Retinal pigment epithelial cell (primary cell): ENCODE data around the gene FUBP3.

ENCODE experiments used
- DNase-seq: peaks from one replicate; pipeline ENCODE4 v3.0.0-alpha.2; 2010; ENCODE audit warnings: low read depth
- H3K4me3 ChIP-seq: 2 replicates; pipeline ENCODE4 v1.5.1; 2011; ENCODE audit warnings: mild to moderate bottlenecking, low read length, control low read depth, moderate library complexity
- TF ChIP-seq, protein P1 (sequence below): conservative IDR thresholded peaks from 2 replicates; pipeline ENCODE4 v1.5.1; 2011; ENCODE audit warnings: low read depth, low read length, control low read depth, inconsistent platforms

FUBP3 gene

GRCh38 chr9:130589754-130590153 is 10.4 kb downstream of the FUBP3 start:
- TF ChIP-seq, protein P1, sequence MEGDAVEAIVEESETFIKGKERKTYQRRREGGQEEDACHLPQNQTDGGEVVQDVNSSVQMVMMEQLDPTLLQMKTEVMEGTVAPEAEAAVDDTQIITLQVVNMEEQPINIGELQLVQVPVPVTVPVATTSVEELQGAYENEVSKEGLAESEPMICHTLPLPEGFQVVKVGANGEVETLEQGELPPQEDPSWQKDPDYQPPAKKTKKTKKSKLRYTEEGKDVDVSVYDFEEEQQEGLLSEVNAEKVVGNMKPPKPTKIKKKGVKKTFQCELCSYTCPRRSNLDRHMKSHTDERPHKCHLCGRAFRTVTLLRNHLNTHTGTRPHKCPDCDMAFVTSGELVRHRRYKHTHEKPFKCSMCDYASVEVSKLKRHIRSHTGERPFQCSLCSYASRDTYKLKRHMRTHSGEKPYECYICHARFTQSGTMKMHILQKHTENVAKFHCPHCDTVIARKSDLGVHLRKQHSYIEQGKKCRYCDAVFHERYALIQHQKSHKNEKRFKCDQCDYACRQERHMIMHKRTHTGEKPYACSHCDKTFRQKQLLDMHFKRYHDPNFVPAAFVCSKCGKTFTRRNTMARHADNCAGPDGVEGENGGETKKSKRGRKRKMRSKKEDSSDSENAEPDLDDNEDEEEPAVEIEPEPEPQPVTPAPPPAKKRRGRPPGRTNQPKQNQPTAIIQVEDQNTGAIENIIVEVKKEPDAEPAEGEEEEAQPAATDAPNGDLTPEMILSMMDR: no peak
- DNase-seq: no peak

GRCh38 chr9:130590305-130590704 is 10.9 kb downstream of the FUBP3 start:
- DNase-seq: no peak
- TF ChIP-seq, protein P1: no peak
- no peak overlapping the region for H3K4me3 ChIP-seq

More at GRCh38 chr9:130589754-130590153, 10.4 kb downstream of the FUBP3 start:
- no peak overlapping the region for H3K4me3 ChIP-seq

DNA sequence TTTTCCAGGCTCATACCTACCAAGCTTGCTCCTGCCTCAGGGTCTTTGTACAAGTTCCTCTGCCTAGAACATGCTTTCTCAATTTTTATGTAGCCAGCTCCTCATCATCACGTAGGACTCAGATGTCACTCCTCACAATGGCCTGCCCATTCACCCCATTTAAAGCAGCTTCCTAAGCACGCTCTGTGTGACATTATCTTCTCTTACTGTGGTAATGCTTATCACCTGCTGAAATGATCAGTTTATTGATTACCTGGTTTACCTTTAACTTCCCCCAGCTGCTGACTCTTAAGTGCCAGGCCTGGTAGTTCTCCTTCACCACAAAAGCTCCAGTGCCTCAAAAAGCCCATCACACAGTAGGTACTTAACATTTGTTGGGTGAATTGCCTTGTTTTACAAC is 13.6 kb downstream of the FUBP3 start:
- H3K4me3 ChIP-seq: no peak overlapping the region
- no peak for DNase-seq
- TF ChIP-seq, protein P1: no peak

DNA sequence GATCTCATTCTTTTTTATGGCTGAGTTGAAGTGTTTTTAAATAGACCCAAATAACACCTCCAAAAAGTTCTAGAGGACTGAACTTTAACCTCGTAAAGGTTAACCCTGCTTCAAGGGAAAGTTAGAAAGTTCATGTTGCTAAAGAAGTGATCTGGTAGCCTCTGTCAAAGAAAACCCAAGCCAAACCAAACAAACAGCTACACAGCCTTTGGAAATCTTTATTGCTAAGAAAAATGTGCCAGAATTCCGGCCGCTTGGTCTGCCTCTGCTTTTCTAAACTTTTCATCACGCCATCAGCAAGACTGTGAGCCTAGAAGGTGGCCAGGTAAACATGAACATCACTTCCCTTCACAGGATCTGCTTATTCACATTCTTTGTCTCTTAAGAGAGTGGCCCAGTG is 17.9 kb downstream of the FUBP3 start:
- TF ChIP-seq, protein P1: no peak
- no peak for DNase-seq

DNA sequence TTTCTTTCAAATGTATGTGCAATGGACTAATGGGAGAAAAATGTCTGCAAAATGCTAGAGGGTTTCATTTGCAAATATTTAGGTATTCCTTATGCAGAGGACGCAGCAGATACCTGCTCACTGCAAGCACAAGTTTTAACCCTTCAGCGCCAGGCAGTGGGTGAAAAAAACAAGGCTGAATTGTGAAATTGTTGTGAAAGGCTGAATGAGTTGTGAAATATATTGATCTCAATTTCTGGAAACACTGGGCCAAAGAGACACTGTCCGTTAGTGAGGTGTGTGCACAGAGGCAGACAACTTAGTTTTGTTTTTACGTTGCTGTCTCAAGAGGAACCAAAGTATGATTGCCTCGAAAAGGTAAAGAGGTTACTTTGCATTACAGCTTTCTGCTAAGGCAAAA is 18.8 kb downstream of the FUBP3 start:
- TF ChIP-seq, protein P1: no peak

More for the DNA sequence above, 17.9 kb downstream of the FUBP3 start:
- H3K4me3 ChIP-seq: no peak overlapping the region

DNA sequence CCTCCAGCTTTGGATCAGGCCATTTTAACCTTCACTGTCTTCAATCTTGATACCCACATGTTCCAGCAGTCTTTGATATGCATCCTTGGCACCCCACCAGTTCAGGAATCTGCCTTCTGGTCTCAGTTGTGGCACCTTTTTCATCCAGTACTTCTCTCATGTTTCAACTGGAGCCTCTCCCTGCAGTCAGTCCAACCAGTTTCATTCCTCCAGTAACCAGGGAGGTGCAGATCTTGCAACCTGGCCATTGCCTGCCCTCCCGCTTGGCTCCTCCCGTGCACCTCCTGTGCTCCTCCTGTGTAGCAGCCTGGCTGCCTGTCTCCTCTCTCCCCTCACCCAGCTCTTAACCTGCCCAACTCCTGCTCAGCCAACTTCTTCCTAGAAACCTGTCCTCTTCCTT is 20.2 kb downstream of the FUBP3 start:
- H3K4me3 ChIP-seq: no peak overlapping the region
- TF ChIP-seq, protein P1: no peak
- DNase-seq: no peak

More for the DNA sequence above, 18.8 kb downstream of the FUBP3 start:
- no peak for DNase-seq
- H3K4me3 ChIP-seq: no peak overlapping the region

- DNase-seq: no peak
- H3K4me3 ChIP-seq: no peak overlapping the region
- TF ChIP-seq, protein P1: no peak
Observed at GRCh38 chr9:130601100-130601499, 21.7 kb downstream of the FUBP3 start.
